NCI-H1436 treated with DMSO at 0.1 percent for 48 hours (cell line): ENCODE data around the gene MIER2.
"Not testable (repeated sequence)": the region's sequence is repeated elsewhere in the genome, so short reads cannot be mapped to it uniquely, and the experiment has no call there.

Experiments used
- DNase-seq: peaks from one replicate; lab custom pipeline; 2025; lab: John Stamatoyannopoulos, UW

The MIER2 gene

GRCh38 chr19:283395-283794, 61.2 kb downstream of the MIER2 start:
- no peak for DNase-seq

GRCh38 chr19:282501-282900, 62.1 kb downstream of the MIER2 start:
- no peak for DNase-seq

GRCh38 chr19:281992-282391, 62.6 kb downstream of the MIER2 start:
- no peak for DNase-seq

GRCh38 chr19:281156-281853, 63.3 kb downstream of the MIER2 start:
- DNase-seq = no peak

GRCh38 chr19:280541-281009, 64.0 kb downstream of the MIER2 start:
- no peak for DNase-seq

- DNase-seq = no peak
Observed at GRCh38 chr19:279656-280055, 64.9 kb downstream of the MIER2 start.

- DNase-seq = no peak
Observed at GRCh38 chr19:279231-279630, 65.4 kb downstream of the MIER2 start.

GRCh38 chr19:277581-278165, 66.9 kb downstream of the MIER2 start:
- no peak for DNase-seq

GRCh38 chr19:277131-277530, 67.5 kb downstream of the MIER2 start:
- DNase-seq = no peak

GRCh38 chr19:275958-276646, 68.5 kb downstream of the MIER2 start:
- DNase-seq = no peak

- DNase-seq = no peak
Observed at GRCh38 chr19:275000-275399, 69.6 kb downstream of the MIER2 start.

GRCh38 chr19:273393-273792, 71.2 kb downstream of the MIER2 start:
- no peak for DNase-seq

- no peak for DNase-seq
Observed at GRCh38 chr19:271856-272255, 72.7 kb downstream of the MIER2 start.

- not testable (repeated sequence) for DNase-seq
Observed at GRCh38 chr19:270766-271318, 73.8 kb downstream of the MIER2 start.

GRCh38 chr19:269241-269640, 75.4 kb downstream of the MIER2 start:
- no peak for DNase-seq

GRCh38 chr19:262125-262524, 82.5 kb downstream of the MIER2 start:
- no peak for DNase-seq

GRCh38 chr19:256804-257203, 87.8 kb downstream of the MIER2 start:
- DNase-seq = not testable (repeated sequence)
